Esophagus (tissue), 2 donors: ENCODE data around the gene TMEM52B. TPM values are rescaled to one million over a fixed set of nuclear protein-coding genes. Genes with fewer than 3 reads are reported as not detected.

ENCODE experiments used
- H3K27ac ChIP-seq, 2 donors: one replicate each; pipeline ENCODE4 v1.5.1; 2013; ENCODE audit warnings: low read depth in 2 of 2, mild to moderate bottlenecking in 2 of 2, inconsistent platforms in 1 of 2, low read length in 1 of 2, moderate library complexity in 1 of 2
- H3K27me3 ChIP-seq, 2 donors: one replicate each; pipeline ENCODE4 v1.6.1; 2013; ENCODE audit warnings: low read length in 2 of 2, control low read depth in 1 of 2, mild to moderate bottlenecking in 1 of 2; ENCODE audit not compliant: insufficient read depth in 2 of 2, control insufficient read depth in 1 of 2
- H3K36me3 ChIP-seq, 2 donors: one replicate each; pipeline ENCODE4 v1.6.1; 2013; ENCODE audit warnings: low read length in 1 of 2; ENCODE audit not compliant: control insufficient read depth in 2 of 2, insufficient read depth in 2 of 2
- H3K4me1 ChIP-seq, 2 donors: one replicate each; pipeline ENCODE4 v1.6.1; 2013; ENCODE audit warnings: low read length in 1 of 2; ENCODE audit not compliant: control insufficient read depth in 2 of 2, insufficient read depth in 2 of 2
- H3K4me3 ChIP-seq, 2 donors: one replicate each; pipeline ENCODE4 v1.5.1; 2013; ENCODE audit warnings: low read length in 2 of 2, mild to moderate bottlenecking in 2 of 2, low read depth in 1 of 2, moderate library complexity in 1 of 2
- H3K9me3 ChIP-seq, 2 donors: one replicate each; pipeline ENCODE4 v1.6.1; 2013; ENCODE audit warnings: mild to moderate bottlenecking in 2 of 2, low read depth in 1 of 2, low read length in 1 of 2, moderate library complexity in 1 of 2; ENCODE audit not compliant: control insufficient read depth in 2 of 2, insufficient read depth in 1 of 2
- WGBS, 2 donors: extraction: QIAGEN DNeasy Blood & Tissue Kit; methylation state at CpG; one replicate each; pipeline ENCODE4 v1.1.7; 2013; 5-methylcytosine and 5-hydroxymethylcytosine counted together
- polyA plus RNA-seq, 2 donors: library from polyadenylated mRNA; stranded (reverse); fragments of 200-250 nt; gene quantifications; one replicate each; pipeline ENCODE4 v1.2.3, GENCODE V29; 2013
- donor health status: healthy with polysubstance abuse.
- donor health status: Bipolar disorder and iron deficiency.

Gene TMEM52B
- polyA plus RNA-seq, 2 donors: 0.04 TPM

DNA sequence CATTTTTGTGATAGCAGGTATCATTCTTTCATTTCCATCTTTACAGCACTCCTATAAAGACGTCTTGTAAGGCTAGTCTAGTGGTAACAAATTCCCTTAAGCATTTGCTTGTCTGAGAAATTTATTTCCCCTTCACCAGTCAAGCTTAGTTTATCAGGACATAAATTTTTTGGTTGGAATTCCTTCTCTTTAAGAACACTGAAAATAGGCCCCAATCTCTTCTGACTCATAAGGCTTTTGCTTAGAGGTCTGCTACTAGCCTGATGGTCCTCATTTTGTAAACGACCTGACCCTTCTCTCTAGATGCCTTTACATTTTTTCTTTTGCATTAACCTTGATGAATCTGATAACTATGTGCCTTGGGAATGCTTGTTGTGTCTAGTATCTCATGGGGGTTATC is 27.2 kb upstream of the TMEM52B start:
- Histone ChIP-seq H3K27me3 (no peaks in the 10 kb centered on the region), H3K27ac (no peak overlapping the region), H3K4me3 (no peak overlapping the region), H3K4me1 (peaks cover 0 to 4% of the 10 kb centered on the region in 2 donors), H3K9me3 (no peaks in the 10 kb centered on the region), H3K36me3 (no peaks in the 10 kb centered on the region)
- 68 to 78% methylated on average over 2 of the region's 2 CpGs for WGBS, 2 donors

DNA sequence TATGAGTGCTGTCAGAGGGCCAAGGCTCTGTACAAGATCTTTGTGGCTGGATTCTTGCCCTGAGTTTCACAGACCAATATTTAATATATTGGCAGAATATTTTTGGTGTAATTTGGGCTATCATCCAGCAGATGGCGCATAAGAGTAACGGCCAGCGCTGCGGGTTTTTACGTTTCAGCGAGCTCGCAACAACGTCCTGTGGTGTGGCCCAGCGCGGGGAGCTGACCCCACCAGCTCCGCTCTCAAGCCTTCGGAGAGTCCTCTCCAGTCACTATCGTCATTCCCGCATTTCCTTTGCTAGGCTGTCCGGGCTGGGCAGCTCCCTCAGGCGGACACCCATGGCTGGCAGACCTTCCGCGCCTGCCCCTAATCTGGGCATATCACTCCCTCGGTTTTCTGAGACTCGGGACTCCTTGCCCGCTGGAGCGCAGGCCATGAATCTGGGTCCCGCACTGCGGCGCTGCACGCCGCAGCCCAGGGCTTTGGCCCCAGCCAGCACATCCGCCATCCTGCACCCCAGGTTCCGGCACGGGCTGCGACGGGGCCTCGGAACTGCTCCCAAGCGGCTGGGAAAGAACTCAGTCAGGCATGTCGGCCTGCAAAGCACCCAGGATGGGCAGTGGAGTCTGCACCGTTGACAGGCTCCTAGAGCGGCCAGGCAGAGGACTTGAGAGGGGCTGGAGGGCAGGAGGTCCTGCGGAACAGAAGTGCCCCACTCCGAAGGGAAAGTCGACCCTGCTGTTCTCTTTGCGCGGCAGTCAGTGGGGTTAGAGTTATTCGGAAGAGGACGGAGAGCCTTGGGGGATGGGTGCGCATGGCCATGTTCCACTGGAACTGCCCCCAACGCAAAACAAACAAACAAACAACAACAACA is 25.3 kb upstream of the TMEM52B start:
- Histone ChIP-seq H3K36me3 (no peaks in the 10 kb centered on the region), H3K4me1 (peaks cover 0 to 4% of the 10 kb centered on the region in 2 donors), H3K27ac (peak overlapping the region; percentile 11 to 62), H3K27me3 (no peaks in the 10 kb centered on the region), H3K9me3 (no peaks in the 10 kb centered on the region), H3K4me3 (peak overlapping the region; percentile 42 to 48)
- WGBS, 2 donors: 8 to 11% methylated on average over 46 of the region's 46 CpGs

DNA sequence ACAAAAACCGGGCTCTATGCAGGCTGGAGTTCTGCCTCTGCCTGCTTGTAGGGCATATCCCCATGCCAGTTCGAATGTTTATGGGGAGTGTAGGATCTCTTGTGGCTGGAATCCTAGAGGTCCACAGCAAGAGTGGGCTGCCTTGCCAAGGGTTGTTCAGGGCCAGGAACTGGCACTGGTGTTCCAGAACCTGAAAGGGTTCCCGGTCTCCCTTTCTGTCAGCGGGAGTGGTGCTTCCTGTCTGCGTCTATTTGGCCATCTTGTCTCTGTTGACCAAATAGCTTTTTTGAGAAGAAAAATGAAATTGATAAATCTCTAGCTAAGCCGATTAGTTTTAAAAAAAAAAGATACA is 24.7 kb upstream of the TMEM52B start:
- Histone ChIP-seq H3K36me3 (no peaks in the 10 kb centered on the region), H3K4me1 (peaks cover 0 to 4% of the 10 kb centered on the region in 2 donors), H3K9me3 (no peaks in the 10 kb centered on the region), H3K27ac (no peak overlapping the region), H3K27me3 (no peaks in the 10 kb centered on the region), H3K4me3 (peak overlapping the region in 1 of 2 donors; percentile 48)
- 66 to 74% methylated on average over 6 of the region's 6 CpGs for WGBS, 2 donors

DNA sequence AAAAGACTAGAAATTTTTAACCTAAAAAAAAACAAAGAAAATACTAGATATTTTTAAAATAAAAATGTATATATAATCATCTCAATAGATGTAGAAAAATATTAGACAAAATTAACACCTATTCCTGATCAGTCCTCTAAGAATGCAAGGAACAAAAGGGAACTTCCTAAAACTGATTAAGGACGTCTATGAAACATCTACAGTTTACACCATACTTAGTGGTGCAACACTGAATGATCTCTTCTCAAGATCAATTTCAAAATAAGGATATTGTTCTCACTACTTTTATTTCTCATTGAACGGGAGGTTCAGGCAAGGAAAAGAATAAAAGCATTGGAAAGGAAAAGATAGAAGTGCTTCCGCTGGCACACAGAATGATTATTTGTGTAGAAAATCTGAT is 22.9 kb upstream of the TMEM52B start:
- Histone ChIP-seq H3K4me1 (peaks cover 0 to 4% of the 10 kb centered on the region in 2 donors), H3K9me3 (no peaks in the 10 kb centered on the region), H3K27ac (no peak overlapping the region), H3K4me3 (no peak overlapping the region), H3K36me3 (no peaks in the 10 kb centered on the region), H3K27me3 (no peaks in the 10 kb centered on the region)
- WGBS, 2 donors: 75 to 87% methylated on average over 3 of the region's 3 CpGs

DNA sequence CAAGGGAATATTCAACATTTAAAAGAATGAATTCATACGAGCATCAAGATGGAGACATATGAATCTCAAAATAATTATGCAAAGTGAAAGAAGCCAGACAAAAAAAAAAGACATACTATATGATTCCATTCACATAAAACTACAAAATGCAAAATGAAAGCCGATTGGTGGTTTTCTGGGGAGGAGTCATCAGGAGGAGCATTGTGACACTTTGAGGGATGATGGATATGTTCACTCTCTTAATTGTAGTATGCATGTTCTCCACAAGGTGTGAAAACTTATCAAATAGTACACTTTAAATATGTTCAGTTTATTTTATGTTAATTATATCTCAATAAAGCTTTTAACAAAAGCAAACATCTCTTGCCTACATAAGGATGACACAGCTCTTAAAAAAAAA is 20.4 kb upstream of the TMEM52B start:
- no peak overlapping the region for H3K4me3 ChIP-seq
- H3K4me1 ChIP-seq: peaks cover 0 to 4% of the 10 kb centered on the region in 2 donors
- WGBS, 2 donors: 88 to 91% methylated on average over 2 of the region's 2 CpGs
- H3K9me3 ChIP-seq: no peaks in the 10 kb centered on the region
- H3K27me3 ChIP-seq: no peaks in the 10 kb centered on the region
- H3K36me3 ChIP-seq: no peaks in the 10 kb centered on the region
- H3K27ac ChIP-seq: no peak overlapping the region

DNA sequence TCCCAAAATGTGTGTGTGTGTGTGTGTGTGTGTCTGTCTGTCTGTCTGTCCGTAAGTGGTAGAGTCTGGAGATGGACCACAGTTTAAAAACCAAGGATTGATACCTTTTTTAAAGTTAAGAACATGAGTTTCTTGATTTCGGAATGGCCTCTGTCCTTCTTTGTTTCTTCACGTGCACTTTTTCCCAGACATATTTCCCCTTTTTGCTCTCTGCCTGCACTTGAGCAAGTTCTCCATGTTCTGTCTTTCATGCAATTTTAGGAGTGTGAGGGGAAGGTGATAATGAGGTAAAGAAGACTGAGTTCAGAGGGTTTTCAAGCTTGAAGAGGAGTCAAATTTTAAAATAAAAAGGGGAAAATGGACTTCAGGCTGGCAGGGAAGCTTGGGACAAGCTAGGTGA is 19.6 kb upstream of the TMEM52B start:
- Histone ChIP-seq H3K4me1 (no peaks in the 10 kb centered on the region), H3K9me3 (no peaks in the 10 kb centered on the region), H3K27ac (no peak overlapping the region), H3K36me3 (no peaks in the 10 kb centered on the region), H3K4me3 (no peak overlapping the region), H3K27me3 (no peaks in the 10 kb centered on the region)
- 55 to 68% methylated on average over 3 of the region's 3 CpGs for WGBS, 2 donors

DNA sequence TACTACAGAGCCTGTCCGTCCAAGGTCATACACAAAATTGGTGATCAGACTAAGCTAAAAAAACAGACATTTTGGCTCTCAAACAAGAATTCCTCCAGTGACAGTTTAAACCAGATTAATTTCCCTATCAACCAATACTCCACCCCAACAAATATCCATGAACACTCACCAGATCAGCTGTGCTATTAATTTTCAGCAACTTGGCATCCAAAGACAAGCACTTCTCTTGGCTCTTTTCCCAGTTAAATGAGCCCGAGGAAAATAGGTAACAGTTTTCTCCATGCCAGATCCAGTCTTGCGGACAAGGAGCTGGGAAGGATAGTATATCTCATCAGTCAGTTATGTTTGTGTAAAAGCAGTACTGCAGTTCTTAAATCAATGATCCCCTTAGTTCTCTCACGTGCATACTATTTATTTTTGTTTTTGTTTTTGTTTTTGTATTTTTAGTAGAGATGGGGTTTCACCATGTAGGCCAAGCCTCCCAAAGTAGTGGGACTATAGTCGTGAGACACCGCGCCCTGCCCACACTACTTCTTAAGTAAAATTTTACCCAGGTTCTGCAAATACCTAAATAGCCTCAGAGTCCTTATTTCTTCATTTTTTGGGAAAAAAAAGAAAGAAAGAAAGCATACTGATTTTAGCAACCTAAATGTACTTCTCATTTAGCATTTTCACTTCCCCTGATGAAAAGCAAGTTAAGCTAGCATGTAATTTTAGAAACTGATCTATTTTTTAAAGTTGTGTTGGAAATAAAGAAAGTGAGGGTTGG is 18.0 kb upstream of the TMEM52B start:
- H3K36me3 ChIP-seq: no peaks in the 10 kb centered on the region
- H3K27me3 ChIP-seq: no peaks in the 10 kb centered on the region
- WGBS, 2 donors: 50 to 59% methylated on average over 7 of the region's 7 CpGs
- H3K4me1 ChIP-seq: no peaks in the 10 kb centered on the region
- no peak overlapping the region for H3K4me3 ChIP-seq
- no peaks in the 10 kb centered on the region for H3K9me3 ChIP-seq
- H3K27ac ChIP-seq: no peak overlapping the region

DNA sequence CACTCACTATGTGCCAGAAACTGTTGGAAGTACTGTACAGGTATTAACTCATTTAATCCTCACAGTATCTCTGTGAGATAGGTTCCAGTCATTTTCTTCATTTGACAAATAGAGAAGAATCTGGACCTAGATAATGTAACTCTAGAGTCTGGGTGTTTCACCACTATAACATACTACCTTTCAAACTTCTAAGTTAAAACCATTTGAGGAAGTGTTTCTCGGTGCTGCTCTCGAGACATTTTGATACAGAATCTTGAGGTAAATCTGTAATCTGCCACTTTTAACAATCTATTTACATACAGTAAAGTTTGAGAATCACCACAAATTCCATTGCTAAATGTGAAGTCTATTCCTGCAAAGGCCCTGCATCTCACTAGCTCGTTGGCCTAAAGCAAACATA is 15.7 kb upstream of the TMEM52B start:
- Histone ChIP-seq H3K4me3 (no peak overlapping the region), H3K9me3 (no peaks in the 10 kb centered on the region), H3K36me3 (no peaks in the 10 kb centered on the region), H3K27ac (no peak overlapping the region), H3K27me3 (no peaks in the 10 kb centered on the region), H3K4me1 (no peaks in the 10 kb centered on the region)
- WGBS, 2 donors: 74 to 81% methylated on average over 3 of the region's 3 CpGs

DNA sequence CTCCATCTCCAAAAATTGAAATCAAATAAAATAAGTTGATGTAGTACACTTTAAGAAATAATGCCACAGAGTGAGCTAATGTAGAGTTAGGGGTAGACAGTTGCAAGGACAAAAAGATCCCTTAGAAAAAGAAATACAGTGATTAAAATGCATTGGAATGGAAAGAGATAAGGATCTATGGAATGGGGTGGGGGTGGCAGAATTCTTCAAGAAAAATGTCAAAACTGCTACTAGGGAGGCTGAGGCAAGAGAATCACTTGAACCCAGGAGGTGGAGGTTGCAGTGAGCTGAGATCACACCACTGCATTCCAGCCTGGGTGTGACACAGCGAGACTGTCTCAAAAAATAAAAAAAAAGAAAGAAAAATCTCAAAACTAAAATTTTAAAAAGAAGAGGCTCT is 13.4 kb upstream of the TMEM52B start:
- Histone ChIP-seq H3K4me3 (no peak overlapping the region), H3K4me1 (no peaks in the 10 kb centered on the region)
- 0 to 13% methylated on average over 1 of the region's 1 CpG for WGBS, 2 donors

More for the DNA sequence above, 13.4 kb upstream of the TMEM52B start:
- Histone ChIP-seq H3K27ac (no peak overlapping the region), H3K27me3 (no peaks in the 10 kb centered on the region), H3K9me3 (no peaks in the 10 kb centered on the region), H3K36me3 (no peaks in the 10 kb centered on the region)
